Spleen (tissue), 7 donors: ENCODE results near the gene SEC61A2.

Experiments
- CTCF ChIP-seq, 11 experiments: fragments of 200-600 bp in 7 of 11; fragments of 450-650 bp in 4 of 11; sonication (generic) in 4 of 11; IDR thresholded peaks in 8 of 11; conservative IDR thresholded peaks in 3 of 11; 1 replicate in 7 of 11; 2 replicates in 4 of 11; pipeline versions ENCODE4 v1.4.0 to v1.8.0; 2016 to 2021; ENCODE audit warnings: antibody characterized with exemption in 11 of 11, inconsistent platforms in 4 of 11, mild to moderate bottlenecking in 1 of 11
- POLR2A ChIP-seq, 3 donors: fragments of 450-650 bp; IDR thresholded peaks; one replicate each; pipeline ENCODE4 v1.5.1; 2017; ENCODE audit warnings: antibody characterized with exemption in 3 of 3, mild to moderate bottlenecking in 1 of 3
- donor health status: DM: no; HTN: no; CAD: no; lungs with moderate emphysema.
- donor health status: DM: no; HTN: no; CAD: no.
- donor health status: DM: no; HTN: no; CAD: no.

- no peak for TF ChIP-seq POLR2A (IDR thresholded peaks at IDR 0.05)
- TF ChIP-seq CTCF (IDR thresholded peaks at IDR 0.05 in 8 of 11, conservative IDR thresholded peaks at IDR 0.05 in 3 of 11) = no peak
Observed at GRCh38 chr10:12160664-12161063, 31.2 kb downstream of the SEC61A2 start.
